ENCODE results near the gene GALNS. TPM values are rescaled to one million over a fixed set of nuclear protein-coding genes. Genes with fewer than 3 reads are reported as not detected.
A peak's percentile ranks its signal among the peaks of the same experiment; 100 is the strongest.

The GALNS gene
- total and polyA plus RNA-seq, 2 of the 13 experiments (the other 11 are each of a cell fraction or from before 2014, with no cell fraction given): 9.2 to 9.8 TPM

DNA sequence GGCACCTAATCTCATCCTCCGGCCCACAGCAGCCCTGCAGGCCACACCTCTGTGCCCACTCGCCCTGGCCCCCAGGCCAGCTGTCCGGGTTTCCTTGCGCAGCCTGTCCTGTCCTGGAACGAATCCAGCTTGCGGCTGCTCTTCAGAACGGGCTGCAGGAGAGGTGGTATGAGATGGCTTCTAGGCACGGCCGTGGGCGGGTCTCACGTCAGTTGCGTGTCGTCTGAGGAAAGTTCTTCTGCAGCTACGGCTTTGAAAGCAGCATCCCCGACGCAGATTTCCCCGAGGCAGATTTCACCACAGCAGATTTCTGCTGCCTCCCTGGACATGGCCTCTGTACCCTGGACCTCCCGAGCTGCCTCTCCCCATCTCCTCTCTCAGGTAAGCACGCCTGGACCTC lies 18.2 kb downstream of the GALNS start:
- Histone ChIP-seq H3K4me1 (ENCODE audit: insufficient read depth, low read length) (no peaks in the 10 kb centered on the region), H3K79me2 (ENCODE audit: insufficient read depth, low read length) (no peaks in the 10 kb centered on the region), H3K4me2 (ENCODE audit: low read depth, low read length) (no peak overlapping the region), H3K27ac (ENCODE audit: extremely low read length, insufficient read depth, low read length) (no peak overlapping the region), H3K9me3 (ENCODE audit: low read length) (no peaks in the 10 kb centered on the region), H3K4me3 (replicated peaks in 1 of 3; ENCODE audit: insufficient read depth in 1 of 3, low read depth in 2 of 3, low read length in 3 of 3) (no peak overlapping the region), H4K20me1 (ENCODE audit: insufficient read depth, low read length) (no peaks in the 10 kb centered on the region), H3K36me3 (replicated peaks in 1 of 2; ENCODE audit: control insufficient read depth in 1 of 2, insufficient read depth in 2 of 2, low read length in 2 of 2) (no peaks in the 10 kb centered on the region), H3K9ac (ENCODE audit: insufficient read depth, low read depth, low read length) (no peak overlapping the region), H2AFZ (ENCODE audit: low read length) (no peak overlapping the region), H3K27me3 (ENCODE audit: control insufficient read depth in 1 of 2, insufficient read depth in 2 of 2, low read length in 2 of 2) (no peaks in the 10 kb centered on the region)
- 88% methylated on average over 12 of the region's 19 CpGs for WGBS (ENCODE audit: low lambda C conversion rate)
- BruUV-seq (replicated peaks): no TSS peak
- intact Hi-C loops (cut with micrococcal nuclease; ENCODE audit: unreplicated experiment): no loop called here
- CTCF ChIA-PET (ENCODE audit: low intra/inter-chr PET ratio, low total read pairs): interaction anchor here (0.7 to 2.5 kb wide), 5 partner anchors 19 to 330 kb away, joined by 4 to 22 read pairs (median 12); partner anchors contain the start of genes GALNS, RNF166 and TRAPPC2L
- DNase-seq (ENCODE audit: low spot score) (no peak), ATAC-seq (no peak), FAIRE-seq (no peak)
- POLR2A ChIA-PET: interaction anchor here (1.0 to 1.1 kb wide), 2 partner anchors 29 to 363 kb away, joined by 3 to 5 read pairs; no protein-coding TSS in a partner anchor
- in situ Hi-C loops (cut with HindIII; ENCODE audit: extremely low pct_ligation_motif_present, low pct_unique_long_range_greater_than_20kb): no loop called here
- TF ChIP-seq SNAI1 (CRISPR knock-in tag; IDR thresholded peaks at IDR 0.05; ENCODE audit: borderline replicate concordance): no peak
- TF ChIP-seq, protein P1, sequence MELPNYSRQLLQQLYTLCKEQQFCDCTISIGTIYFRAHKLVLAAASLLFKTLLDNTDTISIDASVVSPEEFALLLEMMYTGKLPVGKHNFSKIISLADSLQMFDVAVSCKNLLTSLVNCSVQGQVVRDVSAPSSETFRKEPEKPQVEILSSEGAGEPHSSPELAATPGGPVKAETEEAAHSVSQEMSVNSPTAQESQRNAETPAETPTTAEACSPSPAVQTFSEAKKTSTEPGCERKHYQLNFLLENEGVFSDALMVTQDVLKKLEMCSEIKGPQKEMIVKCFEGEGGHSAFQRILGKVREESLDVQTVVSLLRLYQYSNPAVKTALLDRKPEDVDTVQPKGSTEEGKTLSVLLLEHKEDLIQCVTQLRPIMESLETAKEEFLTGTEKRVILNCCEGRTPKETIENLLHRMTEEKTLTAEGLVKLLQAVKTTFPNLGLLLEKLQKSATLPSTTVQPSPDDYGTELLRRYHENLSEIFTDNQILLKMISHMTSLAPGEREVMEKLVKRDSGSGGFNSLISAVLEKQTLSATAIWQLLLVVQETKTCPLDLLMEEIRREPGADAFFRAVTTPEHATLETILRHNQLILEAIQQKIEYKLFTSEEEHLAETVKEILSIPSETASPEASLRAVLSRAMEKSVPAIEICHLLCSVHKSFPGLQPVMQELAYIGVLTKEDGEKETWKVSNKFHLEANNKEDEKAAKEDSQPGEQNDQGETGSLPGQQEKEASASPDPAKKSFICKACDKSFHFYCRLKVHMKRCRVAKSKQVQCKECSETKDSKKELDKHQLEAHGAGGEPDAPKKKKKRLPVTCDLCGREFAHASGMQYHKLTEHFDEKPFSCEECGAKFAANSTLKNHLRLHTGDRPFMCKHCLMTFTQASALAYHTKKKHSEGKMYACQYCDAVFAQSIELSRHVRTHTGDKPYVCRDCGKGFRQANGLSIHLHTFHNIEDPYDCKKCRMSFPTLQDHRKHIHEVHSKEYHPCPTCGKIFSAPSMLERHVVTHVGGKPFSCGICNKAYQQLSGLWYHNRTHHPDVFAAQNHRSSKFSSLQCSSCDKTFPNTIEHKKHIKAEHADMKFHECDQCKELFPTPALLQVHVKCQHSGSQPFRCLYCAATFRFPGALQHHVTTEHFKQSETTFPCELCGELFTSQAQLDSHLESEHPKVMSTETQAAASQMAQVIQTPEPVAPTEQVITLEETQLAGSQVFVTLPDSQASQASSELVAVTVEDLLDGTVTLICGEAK (IDR thresholded peaks at IDR 0.05): no peak
- TF ChIP-seq, protein P1 (CRISPR knock-in tag; IDR thresholded peaks at IDR 0.05): 0 out of 2 replicates have a peak, but pooled peaks have one; percentile 27
- no peak for TF ChIP-seq ZNF614 (CRISPR knock-in tag; IDR thresholded peaks at IDR 0.05; ENCODE audit: borderline replicate concordance)
- TF ChIP-seq, protein P2, sequence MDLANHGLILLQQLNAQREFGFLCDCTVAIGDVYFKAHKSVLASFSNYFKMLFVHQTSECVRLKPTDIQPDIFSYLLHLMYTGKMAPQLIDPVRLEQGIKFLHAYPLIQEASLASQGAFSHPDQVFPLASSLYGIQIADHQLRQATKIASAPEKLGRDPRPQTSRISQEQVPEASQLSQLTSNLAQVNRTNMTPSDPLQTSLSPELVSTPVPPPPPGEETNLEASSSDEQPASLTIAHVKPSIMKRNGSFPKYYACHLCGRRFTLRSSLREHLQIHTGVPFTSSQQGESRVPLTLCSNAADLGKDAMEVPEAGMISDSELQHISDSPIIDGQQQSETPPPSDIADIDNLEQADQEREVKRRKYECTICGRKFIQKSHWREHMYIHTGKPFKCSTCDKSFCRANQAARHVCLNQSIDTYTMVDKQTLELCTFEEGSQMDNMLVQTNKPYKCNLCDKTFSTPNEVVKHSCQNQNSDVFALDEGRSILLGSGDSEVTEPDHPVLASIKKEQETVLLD (CRISPR knock-in tag; IDR thresholded peaks at IDR 0.05; ENCODE audit: low read depth): no peak
- peak; percentile 13; the same call in 1 of the 2 replicates for TF ChIP-seq ZNF225 (CRISPR knock-in tag; IDR thresholded peaks at IDR 0.05)
- no peak for TF ChIP-seq MED8 (CRISPR knock-in tag; IDR thresholded peaks at IDR 0.05; ENCODE audit: insufficient replicate concordance)
- 0 out of 2 replicates have a peak, but pooled peaks have one; percentile 6 for TF ChIP-seq YEATS4 (CRISPR knock-in tag; IDR thresholded peaks at IDR 0.05; ENCODE audit: borderline replicate concordance)
- TF ChIP-seq REPIN1 (CRISPR knock-in tag; IDR thresholded peaks at IDR 0.05; ENCODE audit: borderline replicate concordance, low read depth): no peak
- no peak for TF ChIP-seq ZNF441 (CRISPR knock-in tag; IDR thresholded peaks at IDR 0.05; ENCODE audit: borderline replicate concordance)
